Progenitor cell of endocrine pancreas (in vitro differentiated cells): ENCODE results near the gene TBC1D2B. TPM values are rescaled to one million over a fixed set of nuclear protein-coding genes. Genes with fewer than 3 reads are reported as not detected.
"Not testable (repeated sequence)": the region's sequence is repeated elsewhere in the genome, so short reads cannot be mapped to it uniquely, and the experiment has no call there.

Experiments used
- DNase-seq: peaks from one replicate; pipeline ENCODE4 v3.0.0; 2021; ENCODE audit warnings: low spot score; ENCODE audit not compliant: unreplicated experiment
- H3K27ac Mint-ChIP-seq: 2 replicates; pipeline ENCODE4 v1.8.0; 2021; ENCODE audit warnings: mild to moderate bottlenecking, moderate library complexity, mixed read lengths
- H3K27me3 Mint-ChIP-seq: 2 replicates; pipeline ENCODE4 v1.8.0; 2021; ENCODE audit warnings: mixed read lengths
- H3K36me3 Mint-ChIP-seq: 2 replicates; pipeline ENCODE4 v1.8.0; 2022; ENCODE audit warnings: mixed read lengths; ENCODE audit not compliant: insufficient read depth
- H3K4me1 Mint-ChIP-seq: 2 replicates; pipeline ENCODE4 v1.8.0; 2021; ENCODE audit warnings: low read depth, mixed read lengths
- H3K4me3 Mint-ChIP-seq: 2 replicates; pipeline ENCODE4 v1.8.0; 2021; ENCODE audit warnings: low read depth, mild to moderate bottlenecking, moderate library complexity, mixed read lengths
- H3K9me3 Mint-ChIP-seq: 2 replicates; pipeline ENCODE4 v1.8.0; 2021; ENCODE audit warnings: low read depth, mixed read lengths
- total RNA-seq: library from RNA; stranded (reverse); gene quantifications from 2 replicates; pipeline ENCODE4 v1.2.1, GENCODE V29; 2021
- TF ChIP-seq, protein P1 (sequence below): fragments of 200-600 bp; sonication (generic); IDR thresholded peaks from one replicate; pipeline ENCODE4 v1.5.0; 2021; ENCODE audit warnings: antibody characterized with exemption, mild to moderate bottlenecking; ENCODE audit not compliant: unreplicated experiment

TBC1D2B gene
- total RNA-seq, 1 donor from 2014 or later = 10.8 TPM

- Mint-ChIP-seq H3K27ac (no peak overlapping the region), H3K4me3 (no peak overlapping the region), H3K9me3 (no peaks in the 10 kb centered on the region), H3K27me3 (peaks cover 5% of the 10 kb centered on the region), H3K4me1 (no peaks in the 10 kb centered on the region), H3K36me3 (no peaks in the 10 kb centered on the region)
- DNase-seq = no peak
- TF ChIP-seq, protein P1, sequence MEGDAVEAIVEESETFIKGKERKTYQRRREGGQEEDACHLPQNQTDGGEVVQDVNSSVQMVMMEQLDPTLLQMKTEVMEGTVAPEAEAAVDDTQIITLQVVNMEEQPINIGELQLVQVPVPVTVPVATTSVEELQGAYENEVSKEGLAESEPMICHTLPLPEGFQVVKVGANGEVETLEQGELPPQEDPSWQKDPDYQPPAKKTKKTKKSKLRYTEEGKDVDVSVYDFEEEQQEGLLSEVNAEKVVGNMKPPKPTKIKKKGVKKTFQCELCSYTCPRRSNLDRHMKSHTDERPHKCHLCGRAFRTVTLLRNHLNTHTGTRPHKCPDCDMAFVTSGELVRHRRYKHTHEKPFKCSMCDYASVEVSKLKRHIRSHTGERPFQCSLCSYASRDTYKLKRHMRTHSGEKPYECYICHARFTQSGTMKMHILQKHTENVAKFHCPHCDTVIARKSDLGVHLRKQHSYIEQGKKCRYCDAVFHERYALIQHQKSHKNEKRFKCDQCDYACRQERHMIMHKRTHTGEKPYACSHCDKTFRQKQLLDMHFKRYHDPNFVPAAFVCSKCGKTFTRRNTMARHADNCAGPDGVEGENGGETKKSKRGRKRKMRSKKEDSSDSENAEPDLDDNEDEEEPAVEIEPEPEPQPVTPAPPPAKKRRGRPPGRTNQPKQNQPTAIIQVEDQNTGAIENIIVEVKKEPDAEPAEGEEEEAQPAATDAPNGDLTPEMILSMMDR = no peak
Observed at GRCh38 chr15:77975332-77976094, 102.0 kb downstream of the TBC1D2B start.

DNA sequence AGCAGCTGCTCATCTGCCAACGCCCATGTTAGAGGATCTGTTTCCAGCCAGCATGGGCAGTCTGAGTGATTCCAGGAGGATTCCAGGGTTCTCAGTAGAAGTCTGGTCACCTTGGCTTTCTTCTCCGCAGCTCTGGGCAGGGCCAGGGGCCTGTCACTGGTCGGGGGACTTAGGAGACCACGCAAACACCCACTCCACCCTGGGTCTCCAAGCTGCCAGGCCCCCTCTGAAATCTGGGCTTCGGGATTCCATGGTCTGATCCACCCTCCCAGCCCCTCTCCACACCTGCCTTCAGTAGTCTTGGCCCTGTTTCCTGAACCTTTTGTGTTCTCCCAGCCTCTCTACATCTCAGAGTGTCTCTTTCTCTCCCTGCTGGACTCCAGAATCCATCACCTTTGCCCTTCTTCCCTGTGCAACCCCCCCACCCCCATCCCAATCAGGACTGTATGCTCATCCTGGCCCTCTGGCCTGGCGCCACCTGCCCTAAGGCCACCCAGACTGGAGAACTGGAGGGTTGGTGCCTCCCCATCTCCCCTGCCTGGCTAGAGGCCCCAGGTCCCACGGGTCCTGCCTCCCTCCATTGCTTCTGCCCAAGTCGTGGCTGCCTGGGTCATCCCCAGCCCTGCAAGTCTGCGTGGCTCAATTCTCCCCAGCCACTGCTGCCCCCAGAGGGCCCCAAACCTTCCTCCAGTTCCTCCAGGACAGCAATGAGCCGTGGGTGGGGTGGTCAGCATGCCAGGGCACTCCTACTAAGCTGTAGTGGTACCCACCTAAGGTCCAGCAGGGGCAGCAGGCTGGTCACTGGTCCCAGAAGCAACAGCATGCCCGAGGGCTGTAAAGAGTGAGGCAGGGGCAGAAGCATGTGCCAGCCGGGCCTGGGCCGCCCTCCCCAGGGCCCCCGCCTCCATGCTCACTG lies 102.8 kb downstream of the TBC1D2B start:
- peaks cover 2% of the 10 kb centered on the region for H3K27me3 Mint-ChIP-seq
- DNase-seq = no peak
- H3K4me1 Mint-ChIP-seq = no peaks in the 10 kb centered on the region
- H3K27ac Mint-ChIP-seq = no peak overlapping the region
- no peak overlapping the region for H3K4me3 Mint-ChIP-seq
- H3K36me3 Mint-ChIP-seq = no peaks in the 10 kb centered on the region
- TF ChIP-seq, protein P1 = no peak
- no peaks in the 10 kb centered on the region for H3K9me3 Mint-ChIP-seq

DNA sequence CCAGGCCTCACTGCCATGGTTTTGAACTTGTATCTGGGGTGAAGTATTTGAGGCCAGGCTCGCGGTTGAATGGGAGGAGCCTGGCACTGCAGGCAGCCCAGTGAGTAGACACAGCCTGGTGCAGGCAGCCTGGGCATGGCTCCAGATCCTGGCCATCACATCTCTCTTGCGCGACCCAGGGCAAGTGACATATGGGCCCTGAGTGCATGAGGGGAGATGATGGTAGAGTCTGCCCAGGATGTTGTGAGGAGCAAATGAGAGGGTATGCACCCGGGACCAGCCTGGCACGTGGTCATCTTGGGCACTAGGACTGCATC lies 103.5 kb downstream of the TBC1D2B start:
- no peak overlapping the region for H3K4me3 Mint-ChIP-seq

DNA sequence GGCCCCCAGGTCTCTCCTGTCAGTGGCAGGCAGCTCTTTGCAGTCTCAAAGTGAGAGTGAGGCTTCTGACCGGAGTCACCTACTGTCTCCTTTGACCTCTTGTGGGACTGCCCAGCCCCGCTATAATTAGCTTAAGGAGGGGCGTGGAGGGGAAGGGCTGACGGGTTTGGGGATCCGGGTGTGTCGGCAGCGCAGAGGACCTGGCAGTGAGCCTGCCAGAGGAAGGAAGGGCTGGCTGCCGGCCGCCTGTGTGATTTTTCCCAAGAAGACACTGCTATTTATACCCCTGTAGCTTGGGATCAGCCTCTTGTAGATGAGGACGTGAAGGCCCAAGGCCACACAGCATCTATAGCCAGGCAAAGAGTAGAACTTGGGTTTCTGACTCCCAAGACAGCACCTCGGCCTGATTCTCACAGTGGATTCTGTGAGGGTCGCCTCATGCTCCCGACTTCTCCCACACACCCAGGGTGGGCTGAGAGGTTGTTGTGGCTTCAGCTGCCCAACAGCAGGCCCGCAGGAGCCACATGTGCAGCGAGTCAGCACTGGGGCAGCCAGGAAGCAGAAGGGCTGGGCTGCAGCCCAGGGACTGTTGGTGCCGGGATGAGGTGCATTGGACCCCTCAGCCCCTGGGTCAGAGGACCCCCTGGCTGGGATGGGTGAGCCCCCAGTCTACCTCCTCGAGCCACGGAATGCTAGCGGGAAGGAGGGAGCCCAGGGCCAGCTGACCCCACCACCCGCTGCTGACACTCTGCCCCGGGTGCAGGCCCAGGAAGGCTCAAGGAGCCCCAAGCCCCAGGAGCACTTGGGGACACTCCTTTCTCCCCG lies 104.0 kb downstream of the TBC1D2B start:
- DNase-seq, H3K4me3 Mint-ChIP-seq, H3K36me3 Mint-ChIP-seq, H3K9me3 Mint-ChIP-seq, H3K27me3 Mint-ChIP-seq, H3K4me1 Mint-ChIP-seq, H3K27ac Mint-ChIP-seq: not testable (repeated sequence)

More for the DNA sequence above, 103.5 kb downstream of the TBC1D2B start:
- Mint-ChIP-seq H3K27me3 (peaks cover 2% of the 10 kb centered on the region), H3K4me1 (no peaks in the 10 kb centered on the region), H3K27ac (no peak overlapping the region), H3K9me3 (peaks cover 2% of the 10 kb centered on the region), H3K36me3 (no peaks in the 10 kb centered on the region)
- TF ChIP-seq, protein P1 = no peak
- DNase-seq = no peak

DNA sequence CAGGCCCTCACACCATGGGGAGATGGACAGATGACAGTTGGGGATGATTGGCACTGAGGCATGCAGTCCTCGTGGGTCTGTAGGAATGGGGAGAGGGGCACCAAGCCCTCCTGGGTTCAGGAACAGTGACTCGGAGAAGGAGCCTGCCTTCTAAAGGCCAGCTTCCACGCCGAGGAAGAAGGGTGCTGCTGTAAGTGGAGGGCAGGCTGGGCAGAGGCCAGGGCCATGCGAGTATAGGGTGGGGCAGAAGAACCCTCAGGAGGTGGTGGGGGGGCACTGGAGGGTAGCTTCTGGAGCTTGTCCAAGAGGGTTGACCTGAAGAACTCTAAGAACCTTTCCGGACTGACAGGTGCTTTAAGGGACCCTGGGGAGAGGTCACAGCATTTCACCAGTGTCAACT lies 104.8 kb downstream of the TBC1D2B start:
- not testable (repeated sequence) for H3K4me1 Mint-ChIP-seq, H3K9me3 Mint-ChIP-seq, H3K27ac Mint-ChIP-seq, H3K36me3 Mint-ChIP-seq, H3K27me3 Mint-ChIP-seq, DNase-seq, H3K4me3 Mint-ChIP-seq

GRCh38 chr15:77971875-77972274 lies 105.6 kb downstream of the TBC1D2B start:
- not testable (repeated sequence) for H3K36me3 Mint-ChIP-seq, H3K27me3 Mint-ChIP-seq, H3K27ac Mint-ChIP-seq, H3K4me3 Mint-ChIP-seq, H3K9me3 Mint-ChIP-seq, H3K4me1 Mint-ChIP-seq, DNase-seq

GRCh38 chr15:77970813-77971360 lies 106.6 kb downstream of the TBC1D2B start:
- DNase-seq, H3K4me3 Mint-ChIP-seq, H3K4me1 Mint-ChIP-seq, H3K27me3 Mint-ChIP-seq, H3K9me3 Mint-ChIP-seq, H3K27ac Mint-ChIP-seq, H3K36me3 Mint-ChIP-seq: not testable (repeated sequence)
